ENCODE data around the gene SEC23B. TPM values are rescaled to one million over a fixed set of nuclear protein-coding genes. Genes with fewer than 3 reads are reported as not detected.

Gene SEC23B
- total RNA-seq, 2 experiments from 2014 or later, result 42.6 to 51.6 TPM

- no peak overlapping the region for H3K4me3 ChIP-seq (ENCODE audit: low read depth, low read length, poor library complexity, severe bottlenecking)
- H4K20me1 ChIP-seq (ENCODE audit: insufficient read depth, low read length), result no peaks in the 10 kb centered on the region
- no peak overlapping the region for H3K27ac ChIP-seq (ENCODE audit: low read depth, low read length, poor library complexity, severe bottlenecking)
- no peaks in the 10 kb centered on the region for H3K79me2 ChIP-seq (ENCODE audit: insufficient read depth, low read depth, low read length)
- ChIA-PET CTCF (ENCODE audit: unreplicated experiment) (no interaction called here), POLR2A (no interaction called here)
- no peak overlapping the region for H2AFZ ChIP-seq (ENCODE audit: low read length)
- no peak for DNase-seq (ENCODE audit: low spot score)
- H3K9me3 ChIP-seq (ENCODE audit: low read length), result no peaks in the 10 kb centered on the region
- no peaks in the 10 kb centered on the region for H3K4me1 ChIP-seq (ENCODE audit: insufficient read depth, low read length, poor library complexity, severe bottlenecking)
- H3K4me2 ChIP-seq (ENCODE audit: low read length), result no peak overlapping the region
- no TSS peak for BruUV-seq (replicated peaks)
- no peaks in the 10 kb centered on the region for H3K9me2 ChIP-seq (ENCODE audit: insufficient read depth, low read length)
- peaks cover 71% of the 10 kb centered on the region for H3K36me3 ChIP-seq (ENCODE audit: insufficient read depth, low read length)
- TF ChIP-seq EZH2phosphoT487 (IDR thresholded peaks at IDR 0.05; ENCODE audit: borderline replicate concordance, low read depth, low read length), result no peak
- TF ChIP-seq CTCF (conservative IDR thresholded peaks at IDR 0.05; ENCODE audit: low read length), result no peak
- intact Hi-C loops (cut with micrococcal nuclease; ENCODE audit: unreplicated experiment), result no loop called here
Measured at GRCh38 chr20:18543932-18544331, 36.2 kb downstream of the SEC23B start.

- H3K36me3 ChIP-seq (ENCODE audit: insufficient read depth, low read length), result peaks cover 77% of the 10 kb centered on the region
- H3K4me2 ChIP-seq (ENCODE audit: low read length), result no peak overlapping the region
- DNase-seq (ENCODE audit: low spot score), result no peak
- H3K4me3 ChIP-seq (ENCODE audit: low read depth, low read length, poor library complexity, severe bottlenecking), result no peak overlapping the region
- no peaks in the 10 kb centered on the region for H3K4me1 ChIP-seq (ENCODE audit: insufficient read depth, low read length, poor library complexity, severe bottlenecking)
- no peak overlapping the region for H3K27ac ChIP-seq (ENCODE audit: low read depth, low read length, poor library complexity, severe bottlenecking)
- intact Hi-C loops (cut with micrococcal nuclease; ENCODE audit: unreplicated experiment), result no loop called here
- ChIA-PET POLR2A (no interaction called here), CTCF (ENCODE audit: unreplicated experiment) (no interaction called here)
- TF ChIP-seq CTCF (conservative IDR thresholded peaks at IDR 0.05; ENCODE audit: low read length), result no peak
- TF ChIP-seq EZH2phosphoT487 (IDR thresholded peaks at IDR 0.05; ENCODE audit: borderline replicate concordance, low read depth, low read length), result no peak
- no peaks in the 10 kb centered on the region for H3K9me3 ChIP-seq (ENCODE audit: low read length)
- no peaks in the 10 kb centered on the region for H3K9me2 ChIP-seq (ENCODE audit: insufficient read depth, low read length)
- no peaks in the 10 kb centered on the region for H4K20me1 ChIP-seq (ENCODE audit: insufficient read depth, low read length)
- no peak overlapping the region for H2AFZ ChIP-seq (ENCODE audit: low read length)
- BruUV-seq (replicated peaks), result no TSS peak
- H3K79me2 ChIP-seq (ENCODE audit: insufficient read depth, low read depth, low read length), result no peaks in the 10 kb centered on the region
Measured at GRCh38 chr20:18545566-18545965, 37.8 kb downstream of the SEC23B start.

GRCh38 chr20:18548465-18548864, 40.7 kb downstream of the SEC23B start:
- Histone ChIP-seq H3K4me2 (ENCODE audit: low read length) (no peak overlapping the region), H2AFZ (ENCODE audit: low read length) (no peak overlapping the region), H3K9me3 (ENCODE audit: low read length) (no peaks in the 10 kb centered on the region), H4K20me1 (ENCODE audit: insufficient read depth, low read length) (no peaks in the 10 kb centered on the region), H3K36me3 (ENCODE audit: insufficient read depth, low read length) (peaks cover 80% of the 10 kb centered on the region), H3K79me2 (ENCODE audit: insufficient read depth, low read depth, low read length) (no peaks in the 10 kb centered on the region), H3K9me2 (ENCODE audit: insufficient read depth, low read length) (no peaks in the 10 kb centered on the region), H3K27ac (ENCODE audit: low read depth, low read length, poor library complexity, severe bottlenecking) (no peak overlapping the region), H3K4me3 (ENCODE audit: low read depth, low read length, poor library complexity, severe bottlenecking) (no peak overlapping the region), H3K4me1 (ENCODE audit: insufficient read depth, low read length, poor library complexity, severe bottlenecking) (no peaks in the 10 kb centered on the region)
- BruUV-seq (replicated peaks), result no TSS peak
- CTCF ChIA-PET (ENCODE audit: unreplicated experiment), result no interaction called here
- no peak for TF ChIP-seq CTCF (conservative IDR thresholded peaks at IDR 0.05; ENCODE audit: low read length)
- TF ChIP-seq EZH2phosphoT487 (IDR thresholded peaks at IDR 0.05; ENCODE audit: borderline replicate concordance, low read depth, low read length), result no peak
- intact Hi-C loops (cut with micrococcal nuclease; ENCODE audit: unreplicated experiment), result no loop called here
- POLR2A ChIA-PET, result interaction anchor here (0.7 kb wide), 1 partner anchor 42 kb away, joined by 3 read pairs; no protein-coding TSS in a partner anchor
- DNase-seq (ENCODE audit: low spot score), result no peak
